KOPT-K1 (cell line): ENCODE measurements around the gene IGSF5.

ENCODE experiments used
- H3K27ac ChIP-seq: fragments of 200-600 bp; sonication (generic); 2 replicates; pipeline ENCODE4 v1.5.1; 2016; ENCODE audit warnings: antibody characterized with exemption, mild to moderate bottlenecking, low read depth, low read length; ENCODE audit not compliant: poor library complexity, severe bottlenecking
- H3K36me3 ChIP-seq: fragments of 200-600 bp; sonication (generic); 2 replicates; pipeline ENCODE4 v1.5.1; 2017; ENCODE audit warnings: antibody characterized with exemption, mild to moderate bottlenecking, low read length, moderate library complexity; ENCODE audit not compliant: insufficient read depth
- H3K9me3 ChIP-seq: fragments of 200-600 bp; sonication (generic); 2 replicates; pipeline ENCODE4 v1.5.1; 2017; ENCODE audit warnings: antibody characterized with exemption, low read length, mild to moderate bottlenecking; ENCODE audit not compliant: insufficient read depth, poor library complexity, severe bottlenecking

Gene IGSF5

DNA sequence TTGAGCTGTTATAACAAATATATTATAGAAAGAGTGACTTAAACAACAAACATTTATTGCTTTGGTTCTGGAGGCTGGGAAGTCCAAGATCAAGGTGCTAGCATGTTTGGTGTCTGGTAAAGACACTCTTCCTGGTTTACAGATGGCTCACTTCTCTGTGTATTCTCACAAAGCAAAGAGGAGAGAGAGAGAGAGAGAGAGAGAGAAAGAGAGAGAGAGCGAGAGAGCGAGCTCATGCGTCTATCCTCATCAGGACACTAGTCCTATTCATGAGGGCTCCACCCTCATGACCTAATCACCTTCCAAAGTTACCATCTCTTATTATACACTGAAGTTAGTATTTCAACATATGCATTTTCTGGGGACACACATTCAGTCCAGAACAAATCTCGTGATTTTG is 89.6 kb downstream of the IGSF5 start:
- Histone ChIP-seq H3K27ac (no peak overlapping the region), H3K36me3 (no peaks in the 10 kb centered on the region), H3K9me3 (no peaks in the 10 kb centered on the region)

- Histone ChIP-seq H3K27ac (no peak overlapping the region), H3K9me3 (no peaks in the 10 kb centered on the region), H3K36me3 (no peaks in the 10 kb centered on the region)
These were observed 92.9 kb downstream of the IGSF5 start for GRCh38 chr21:39837861-39838359.

DNA sequence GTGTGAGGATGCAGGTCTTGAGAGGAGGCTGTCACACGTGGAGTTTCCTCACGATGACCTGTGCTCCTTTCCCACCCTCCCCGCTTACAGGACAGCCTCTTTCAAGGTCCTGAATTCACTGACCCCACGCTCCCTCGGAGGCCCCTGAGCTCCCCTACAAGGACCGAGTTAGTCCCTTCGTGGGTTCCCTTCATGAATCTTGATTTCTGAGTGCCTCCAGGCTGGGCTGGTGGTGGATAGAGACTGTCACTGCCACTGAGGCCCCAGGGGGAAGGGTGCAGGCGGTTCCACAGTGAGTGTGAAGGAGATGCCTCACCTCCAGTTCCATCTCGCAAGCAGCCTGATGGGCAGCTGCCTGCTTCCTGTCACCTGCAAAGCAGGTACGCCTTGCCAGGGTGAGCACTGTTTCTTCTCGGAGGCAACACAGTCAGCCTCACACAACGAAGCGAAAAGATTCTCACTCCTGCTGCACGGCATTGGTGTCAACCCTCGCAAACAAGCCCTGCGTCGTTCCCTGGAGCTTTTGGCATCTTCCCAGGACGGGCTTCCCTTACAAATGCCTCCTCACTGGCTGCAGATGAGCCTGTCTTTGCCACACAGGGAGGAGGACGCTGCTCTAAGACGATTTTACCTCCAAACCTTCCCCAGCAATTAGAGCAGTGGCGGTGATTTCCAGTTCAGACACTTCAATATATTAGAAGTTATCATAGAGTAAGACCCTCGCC is 95.6 kb downstream of the IGSF5 start:
- H3K27ac ChIP-seq = no peak overlapping the region
- H3K9me3 ChIP-seq = no peaks in the 10 kb centered on the region
- H3K36me3 ChIP-seq = no peaks in the 10 kb centered on the region

DNA sequence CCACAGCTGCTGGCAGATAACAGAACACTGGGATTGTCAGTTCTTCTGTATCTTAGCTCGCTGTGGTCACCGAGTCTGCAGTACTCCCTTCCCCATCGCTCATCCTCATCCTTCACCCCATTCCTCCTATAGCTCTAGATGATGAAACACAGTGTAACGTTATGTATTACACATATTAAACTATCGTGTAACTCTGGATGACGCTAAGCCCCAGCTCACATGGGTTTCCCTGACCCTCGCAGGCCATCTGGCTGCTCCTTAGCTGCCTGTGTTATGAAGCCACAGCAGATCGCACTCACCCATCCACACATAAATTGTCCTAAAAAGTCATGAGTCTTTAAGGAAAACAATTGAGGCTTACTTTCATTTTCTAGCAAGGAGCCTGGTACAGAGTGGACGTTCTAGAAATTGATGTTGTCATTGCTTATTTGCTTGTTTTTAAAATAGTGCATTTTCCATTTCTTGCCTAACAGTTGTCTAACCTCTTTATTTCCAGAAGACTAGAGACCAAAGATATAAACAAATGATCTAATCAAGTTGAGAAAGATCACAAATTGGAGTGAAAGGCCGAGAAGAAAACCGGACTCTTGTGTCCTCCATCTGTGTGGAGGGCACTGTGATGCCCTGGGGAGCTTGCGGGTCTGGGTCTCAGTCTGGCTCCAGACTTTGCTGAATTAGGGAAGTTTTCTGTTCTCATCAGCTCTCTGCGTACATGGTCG is 97.9 kb downstream of the IGSF5 start:
- H3K36me3 ChIP-seq = no peaks in the 10 kb centered on the region
- no peak overlapping the region for H3K27ac ChIP-seq
- no peaks in the 10 kb centered on the region for H3K9me3 ChIP-seq

DNA sequence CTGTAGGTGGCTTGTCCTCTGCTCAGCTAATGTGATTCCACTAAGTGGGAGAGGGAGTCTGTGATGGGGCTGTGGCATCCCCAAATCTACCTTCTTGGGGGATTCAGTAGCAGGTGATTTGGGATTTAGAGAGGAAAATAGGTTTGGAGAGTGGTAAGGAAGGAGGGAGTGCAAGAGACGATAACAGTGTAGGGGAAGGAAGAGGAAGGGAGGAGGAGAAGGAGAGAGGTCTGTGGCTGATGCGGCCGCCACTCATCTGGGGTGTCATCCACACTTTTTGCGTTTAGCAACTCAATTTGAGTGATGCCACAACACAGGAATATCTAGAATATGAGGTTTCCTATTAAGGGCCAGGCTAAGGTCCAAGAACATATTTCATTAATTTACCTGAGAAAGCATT is 98.5 kb downstream of the IGSF5 start:
- Histone ChIP-seq H3K9me3 (no peaks in the 10 kb centered on the region), H3K36me3 (no peaks in the 10 kb centered on the region), H3K27ac (no peak overlapping the region)

DNA sequence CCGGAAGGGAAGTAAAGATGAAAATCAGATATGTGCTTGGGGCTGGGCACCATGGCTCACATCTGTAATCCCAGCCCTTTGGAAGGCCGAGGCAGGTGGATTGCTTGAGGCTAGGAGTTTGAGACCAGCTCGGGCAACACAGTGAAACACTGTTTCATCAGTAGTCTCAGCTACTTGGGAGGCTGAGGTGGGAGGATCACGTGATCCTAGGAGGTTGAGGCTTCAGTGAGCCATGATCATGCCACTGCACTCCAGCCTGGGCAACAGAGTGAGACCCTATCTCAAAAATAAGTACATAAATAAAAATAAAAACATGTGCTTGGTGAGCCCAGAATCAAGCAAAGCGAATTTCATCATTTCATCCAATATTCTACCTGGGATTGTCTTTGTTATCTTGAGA is 98.9 kb downstream of the IGSF5 start:
- no peaks in the 10 kb centered on the region for H3K36me3 ChIP-seq
- H3K27ac ChIP-seq = no peak overlapping the region
- H3K9me3 ChIP-seq = no peaks in the 10 kb centered on the region

DNA sequence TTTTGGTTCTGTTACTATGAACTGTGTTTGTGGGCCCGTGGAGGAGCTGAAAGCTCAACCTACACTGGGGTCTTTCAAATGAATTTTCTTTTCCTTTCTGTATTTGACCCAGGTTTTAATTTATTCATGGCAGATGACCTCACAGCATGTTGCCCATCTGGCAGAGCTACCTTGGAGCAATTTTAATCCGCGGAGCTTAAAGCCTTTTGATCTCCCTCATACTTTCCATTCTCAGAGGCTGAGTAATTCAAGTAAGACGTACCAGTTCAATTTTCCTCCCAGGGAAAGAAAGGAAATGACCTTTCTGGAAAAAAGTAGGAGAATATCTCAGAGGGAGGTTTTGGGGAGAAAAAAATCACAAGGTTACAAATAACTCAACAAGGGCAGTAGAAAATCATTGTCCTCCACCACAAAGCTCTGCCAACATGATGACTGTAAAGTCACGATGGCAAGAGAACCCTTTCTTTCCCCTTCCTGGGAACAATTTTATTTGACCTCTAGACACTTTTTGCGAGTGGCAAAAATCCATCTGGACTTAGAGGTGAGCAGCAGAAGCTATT is 100.7 kb downstream of the IGSF5 start:
- Histone ChIP-seq H3K9me3 (no peaks in the 10 kb centered on the region), H3K27ac (no peak overlapping the region), H3K36me3 (no peaks in the 10 kb centered on the region)

DNA sequence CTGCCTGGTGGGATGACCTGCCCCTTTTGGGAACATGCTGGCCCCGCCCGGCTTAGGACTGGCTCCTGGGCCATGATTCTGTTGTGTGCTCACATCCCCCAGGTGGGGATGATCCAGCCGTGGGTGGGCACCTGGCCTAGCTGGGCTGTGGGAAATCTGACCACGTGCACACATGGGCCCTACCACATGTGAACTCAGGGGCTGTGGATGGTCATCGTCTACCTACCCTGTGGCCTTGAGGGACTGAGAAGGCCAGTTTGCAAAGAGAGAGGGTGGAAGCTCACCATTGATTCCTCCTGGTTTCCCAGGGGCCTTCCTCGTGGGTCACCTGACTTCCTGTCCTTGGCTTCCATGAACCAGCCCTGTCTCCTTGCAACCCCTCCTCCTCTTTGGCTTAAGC is 102.9 kb downstream of the IGSF5 start:
- H3K36me3 ChIP-seq = no peaks in the 10 kb centered on the region
- H3K27ac ChIP-seq = no peak overlapping the region
- H3K9me3 ChIP-seq = no peaks in the 10 kb centered on the region

DNA sequence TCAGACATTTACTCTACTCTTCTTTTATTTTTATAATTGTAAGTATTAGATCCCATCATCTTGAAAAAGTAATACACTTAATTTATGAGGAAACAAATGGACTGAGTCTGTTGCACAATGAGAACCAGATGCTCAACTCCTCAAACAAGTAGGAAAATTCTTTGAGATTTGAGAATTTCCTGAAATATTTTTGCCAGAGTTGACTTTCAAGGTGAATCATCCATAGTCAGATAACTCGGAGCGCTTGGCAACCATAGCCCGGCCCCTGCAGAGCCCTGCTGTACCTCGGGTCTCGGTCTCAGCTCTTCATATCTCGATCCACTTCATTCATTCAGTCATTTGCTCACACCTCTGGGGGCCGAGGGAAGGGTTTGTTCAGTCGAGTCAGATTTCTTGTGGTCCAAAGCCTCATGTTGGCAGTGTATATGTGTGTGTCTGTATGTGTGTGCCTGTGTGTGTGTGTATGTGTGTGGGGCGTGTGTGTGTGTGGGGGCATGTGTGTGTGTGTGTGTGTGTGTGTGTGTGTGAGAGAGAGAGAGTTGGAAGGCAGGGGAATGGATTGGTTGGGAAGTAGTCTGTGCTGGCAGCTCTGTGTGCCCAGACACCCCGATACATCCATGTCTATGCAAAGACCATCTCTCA is 104.2 kb downstream of the IGSF5 start:
- Histone ChIP-seq H3K9me3 (no peaks in the 10 kb centered on the region), H3K36me3 (no peaks in the 10 kb centered on the region), H3K27ac (no peak overlapping the region)

DNA sequence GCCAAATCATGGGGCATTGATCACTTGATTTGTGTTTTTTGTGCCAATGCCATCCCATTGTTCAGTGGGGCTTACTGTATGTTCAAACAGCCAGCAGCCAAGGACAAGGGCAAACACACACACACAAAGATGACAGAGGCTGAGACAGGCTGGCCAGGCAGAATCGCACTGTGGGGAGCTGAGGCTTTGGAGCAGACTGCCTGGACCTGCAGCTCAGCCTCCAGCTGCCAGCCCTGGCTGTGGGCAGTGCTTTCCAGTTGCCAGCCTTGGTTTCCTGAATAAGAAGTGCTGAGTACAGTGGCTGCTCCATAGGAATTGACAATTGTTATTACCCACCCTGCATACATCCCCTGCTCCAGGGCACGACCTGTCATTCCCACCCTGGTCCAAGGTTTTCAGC is 105.3 kb downstream of the IGSF5 start:
- Histone ChIP-seq H3K9me3 (no peaks in the 10 kb centered on the region), H3K36me3 (no peaks in the 10 kb centered on the region), H3K27ac (no peak overlapping the region)

- Histone ChIP-seq H3K36me3 (no peaks in the 10 kb centered on the region), H3K9me3 (no peaks in the 10 kb centered on the region), H3K27ac (no peak overlapping the region)
These were observed 106.1 kb downstream of the IGSF5 start for GRCh38 chr21:39851002-39851618.
